Measurements from ENCODE around the gene CPPED1.

The CPPED1 gene

GRCh38 chr16:12786081-12786480 is 17.6 kb downstream of the CPPED1 start:
- H3K4me1 ChIP-seq (ENCODE audit: control insufficient read depth, insufficient read depth, low read length) = no peaks in the 10 kb centered on the region
- H3K36me3 ChIP-seq (ENCODE audit: control insufficient read depth in 2 of 2, insufficient read depth in 1 of 2, low read length in 2 of 2) = peaks cover 0 to under 1% of the 10 kb centered on the region in 2 experiments; a peak in 1 of 3 replicates
- TF ChIP-seq ZNF366 (tag by site-specific recombination; conservative IDR thresholded peaks at IDR 0.05) = no peak
- ChIA-PET POLR2A (no interaction called here), CTCF (interaction anchor here (0.6 kb wide), 1 partner anchor 1085 kb away, joined by 3 read pairs; no protein-coding TSS in a partner anchor)
- no peak overlapping the region for H3K27ac ChIP-seq (ENCODE audit: extremely low read depth, low read depth, low read length)
- H3K4me3 ChIP-seq (ENCODE audit: low read depth, low read length) = no peak overlapping the region
- H3K9me3 ChIP-seq (ENCODE audit: control insufficient read depth, insufficient read depth, low read depth, low read length) = no peaks in the 10 kb centered on the region

- no peaks in the 10 kb centered on the region for H3K9me3 ChIP-seq (ENCODE audit: control insufficient read depth, insufficient read depth, low read depth, low read length)
- CTCF ChIA-PET = no interaction called here
- POLR2A ChIA-PET = no interaction called here
- no peak overlapping the region for H3K4me3 ChIP-seq (ENCODE audit: low read depth, low read length)
- peaks cover 0 to 9% of the 10 kb centered on the region in 2 experiments; a peak in 2 of 3 replicates for H3K36me3 ChIP-seq (ENCODE audit: control insufficient read depth in 2 of 2, insufficient read depth in 1 of 2, low read length in 2 of 2)
- no peak overlapping the region for H3K27ac ChIP-seq (ENCODE audit: extremely low read depth, low read depth, low read length)
- no peaks in the 10 kb centered on the region for H3K4me1 ChIP-seq (ENCODE audit: control insufficient read depth, insufficient read depth, low read length)
- TF ChIP-seq REST (tag by site-specific recombination; IDR thresholded peaks at IDR 0.05) (no peak), PRDM4 (tag by site-specific recombination; IDR thresholded peaks at IDR 0.05) (no peak), ZNF560 (tag by site-specific recombination; IDR thresholded peaks at IDR 0.05; ENCODE audit: borderline replicate concordance) (no peak), ZNF394 (tag by site-specific recombination; IDR thresholded peaks at IDR 0.05; ENCODE audit: borderline replicate concordance) (no peak), ZNF623 (tag by site-specific recombination; IDR thresholded peaks at IDR 0.05) (no peak), ZNF677 (tag by site-specific recombination; IDR thresholded peaks at IDR 0.05) (no peak), ZNF639 (tag by site-specific recombination; IDR thresholded peaks at IDR 0.05) (no peak), GFI1B (tag by site-specific recombination; IDR thresholded peaks at IDR 0.05) (no peak), IKZF3 (tag by site-specific recombination; IDR thresholded peaks at IDR 0.05) (no peak), YY2 (tag by site-specific recombination; IDR thresholded peaks at IDR 0.05) (no peak), ZNF747 (tag by site-specific recombination; IDR thresholded peaks at IDR 0.05) (no peak), ZBTB17 (tag by site-specific recombination; IDR thresholded peaks at IDR 0.05) (no peak), ZNF280C (tag by site-specific recombination; IDR thresholded peaks at IDR 0.05) (no peak), ZNF513 (tag by site-specific recombination; IDR thresholded peaks at IDR 0.05) (no peak)
Observed at GRCh38 chr16:12784076-12784475, 19.6 kb downstream of the CPPED1 start.
